HuH-7.5 (cell line): Measurements from ENCODE around the gene TOP1.

Experiments
- DNase-seq: peaks from one replicate; pipeline ENCODE4 v3.0.0; 2011; ENCODE audit warnings: low spot score

TOP1 gene

DNA sequence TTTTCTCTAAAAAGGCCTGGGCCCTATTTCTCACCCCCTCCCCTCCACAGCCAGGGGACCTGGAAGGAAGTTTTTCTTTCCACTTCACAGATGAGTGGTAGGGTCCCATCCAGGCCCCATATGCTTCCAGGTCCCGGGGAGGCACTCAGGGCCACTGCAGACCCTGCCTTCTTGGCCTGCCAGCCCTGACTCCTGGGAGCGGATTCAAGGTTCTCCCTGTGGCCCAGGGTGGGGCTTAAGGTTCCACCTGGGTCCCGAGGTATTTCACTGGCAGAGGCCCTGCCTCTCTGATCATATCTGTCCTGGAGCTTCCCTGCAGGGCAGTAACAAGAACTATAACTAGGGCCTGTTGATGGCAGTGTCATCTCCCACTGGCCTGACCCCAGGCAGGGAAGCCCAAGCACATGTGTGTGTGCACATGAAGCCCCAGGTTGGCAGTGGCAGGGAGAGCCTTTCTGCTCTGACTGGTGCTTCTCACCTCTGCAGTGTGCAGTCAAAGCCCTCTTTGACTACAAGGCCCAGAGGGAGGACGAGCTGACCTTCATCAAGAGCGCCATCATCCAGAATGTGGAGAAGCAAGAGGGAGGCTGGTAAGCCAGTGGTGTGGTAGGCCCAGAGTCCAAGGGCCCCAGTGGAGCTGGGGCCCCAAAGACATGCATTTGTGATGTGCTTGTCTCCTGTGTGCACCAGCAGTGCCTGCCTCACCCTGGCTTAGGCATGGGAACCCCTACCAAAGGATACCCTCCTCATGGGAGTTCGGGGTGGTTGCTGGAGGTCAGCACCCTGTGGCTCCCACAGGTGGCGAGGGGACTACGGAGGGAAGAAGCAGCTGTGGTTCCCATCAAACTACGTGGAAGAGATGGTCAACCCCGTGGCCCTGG, 139.9 kb downstream of the TOP1 start:
- DNase-seq: no peak

GRCh38 chr20:41169162-41169690, 140.6 kb downstream of the TOP1 start:
- DNase-seq: no peak

GRCh38 chr20:41169791-41170351, 141.2 kb downstream of the TOP1 start:
- DNase-seq: no peak

- DNase-seq: no peak
These were observed 141.9 kb downstream of the TOP1 start for GRCh38 chr20:41170386-41171105.

GRCh38 chr20:41171736-41172295, 143.2 kb downstream of the TOP1 start:
- DNase-seq: no peak

DNA sequence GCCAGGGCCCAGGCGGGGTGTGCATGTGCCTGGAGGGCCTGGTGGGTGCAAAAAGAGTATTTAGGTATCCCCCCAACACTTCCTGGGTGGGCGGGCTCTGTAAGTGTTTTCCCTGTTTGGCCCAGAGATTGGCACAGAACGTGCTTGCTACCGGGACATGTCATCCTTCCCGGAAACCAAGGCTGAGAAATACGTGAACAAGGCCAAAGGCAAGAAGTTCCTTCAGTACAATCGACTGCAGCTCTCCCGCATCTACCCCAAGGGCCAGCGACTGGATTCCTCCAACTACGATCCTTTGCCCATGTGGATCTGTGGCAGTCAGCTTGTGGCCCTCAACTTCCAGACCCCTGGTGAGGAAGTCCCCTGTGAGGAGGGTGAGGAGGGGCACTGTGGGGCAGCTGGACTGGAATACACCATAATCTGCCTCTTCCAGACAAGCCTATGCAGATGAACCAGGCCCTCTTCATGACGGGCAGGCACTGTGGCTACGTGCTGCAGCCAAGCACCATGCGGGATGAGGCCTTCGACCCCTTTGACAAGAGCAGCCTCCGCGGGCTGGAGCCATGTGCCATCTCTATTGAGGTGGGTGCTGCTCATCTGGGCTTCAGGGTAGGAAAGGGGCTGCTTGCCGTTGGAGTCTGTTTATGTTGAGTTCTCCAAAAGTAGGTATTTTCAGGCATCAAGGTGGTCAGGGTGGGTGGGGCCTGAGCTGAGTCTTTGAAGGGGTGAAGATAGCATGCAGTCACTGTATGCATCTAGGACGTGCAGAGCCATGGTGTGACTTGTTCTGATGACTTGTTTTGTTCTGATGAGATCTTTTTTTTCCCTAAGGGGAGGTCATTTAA, 143.9 kb downstream of the TOP1 start:
- no peak for DNase-seq

- DNase-seq: peak; percentile 90
These were observed 144.6 kb downstream of the TOP1 start for GRCh38 chr20:41173161-41173721.

DNA sequence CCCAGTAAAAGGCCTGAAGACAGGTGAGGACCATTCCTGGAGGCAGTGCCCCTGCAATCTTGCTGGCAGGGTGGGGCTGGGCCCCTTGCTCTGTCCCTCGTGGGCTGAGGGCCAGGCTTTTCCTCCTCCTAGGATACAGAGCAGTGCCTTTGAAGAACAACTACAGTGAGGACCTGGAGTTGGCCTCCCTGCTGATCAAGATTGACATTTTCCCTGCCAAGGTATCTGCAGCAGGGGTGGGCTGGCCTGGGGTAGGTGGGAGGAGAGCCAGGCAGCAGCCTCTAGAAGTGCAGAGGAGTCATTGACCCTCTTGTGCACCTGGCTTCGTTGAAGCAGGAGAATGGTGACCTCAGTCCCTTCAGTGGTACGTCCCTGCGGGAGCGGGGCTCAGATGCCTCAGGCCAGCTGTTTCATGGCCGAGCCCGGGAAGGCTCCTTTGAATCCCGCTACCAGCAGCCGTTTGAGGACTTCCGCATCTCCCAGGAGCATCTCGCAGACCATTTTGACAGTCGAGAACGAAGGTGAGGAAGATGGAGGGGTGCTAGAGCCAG, 145.2 kb downstream of the TOP1 start:
- no peak for DNase-seq
